Left ventricle myocardium superior (tissue), 1 donor: ENCODE data around the gene NFIA. TPM values are rescaled to one million over a fixed set of nuclear protein-coding genes. Genes with fewer than 3 reads are reported as not detected.
"Not testable (repeated sequence)": the region's sequence is repeated elsewhere in the genome, so short reads cannot be mapped to it uniquely, and the experiment has no call there.

Source experiments
- ATAC-seq: fragments of 200-7000 bp; cut with Tn5 transposase; one replicate; pipeline ENCODE4 v1.9.1; 2020; ENCODE audit warnings: mild to moderate bottlenecking, moderate library complexity
- DNase-seq: peaks from one replicate; pipeline ENCODE4 v3.0.0-alpha.2; 2020
- intact Hi-C: fragments of 100-400 bp; cut with micrococcal nuclease; formaldehyde crosslinking; loops from one replicate; pipeline ENCODE4 v1.11.0; 2022
- total RNA-seq: library from RNA; stranded (reverse); fragmentation: NEBNext Ultra II Directional; extraction: Animal tissue kit (Norgen Biotek cat#: 25700); gene quantifications from one replicate; pipeline ENCODE4 v1.2.1, GENCODE V29; 2021
- donor health status: DM: no; HTN: yes; CAD: no; lungs with severe emphysema.

Gene NFIA
- total RNA-seq, 1 donor from 2014 or later = 102 TPM

- intact Hi-C loops = loop anchor here (5.0 kb wide), 1 partner anchor 114 kb away; no protein-coding TSS in a partner anchor
- no peak for ATAC-seq
- DNase-seq = no peak
These were observed 369.2 kb downstream of the NFIA start for GRCh38 chr1:61451572-61451968.

GRCh38 chr1:61452176-61453035, 370.0 kb downstream of the NFIA start:
- no peak for ATAC-seq
- no peak for DNase-seq
- intact Hi-C loops = loop anchor here (2.0 to 5.0 kb wide), 2 partner anchors 115 to 402 kb away; no protein-coding TSS in a partner anchor

- DNase-seq (peak; percentile 88), ATAC-seq (peak; percentile 78)
- intact Hi-C loops = loop anchor here (2.0 to 5.0 kb wide), 2 partner anchors 116 to 403 kb away; no protein-coding TSS in a partner anchor
These were observed 371.0 kb downstream of the NFIA start for GRCh38 chr1:61453111-61453961.

- ATAC-seq (no peak), DNase-seq (no peak)
- intact Hi-C loops = no loop called here
These were observed 373.0 kb downstream of the NFIA start for GRCh38 chr1:61455400-61455799.

GRCh38 chr1:61457526-61458040, 375.2 kb downstream of the NFIA start:
- intact Hi-C loops = no loop called here
- DNase-seq (no peak), ATAC-seq (no peak)

- ATAC-seq (no peak), DNase-seq (no peak)
- intact Hi-C loops = no loop called here
These were observed 377.0 kb downstream of the NFIA start for GRCh38 chr1:61459345-61459744.

- intact Hi-C loops = no loop called here
- DNase-seq (no peak), ATAC-seq (no peak)
These were observed 377.8 kb downstream of the NFIA start for GRCh38 chr1:61460191-61460590.

GRCh38 chr1:61461406-61462384, 379.3 kb downstream of the NFIA start:
- ATAC-seq (no peak), DNase-seq (no peak)
- intact Hi-C loops = no loop called here

- ATAC-seq (no peak), DNase-seq (no peak)
- intact Hi-C loops = no loop called here
These were observed 380.3 kb downstream of the NFIA start for GRCh38 chr1:61462628-61463027.

- intact Hi-C loops = no loop called here
- ATAC-seq = no peak
- no peak for DNase-seq
These were observed 380.9 kb downstream of the NFIA start for GRCh38 chr1:61463220-61463619.

GRCh38 chr1:61467836-61468235, 385.5 kb downstream of the NFIA start:
- DNase-seq, ATAC-seq, intact Hi-C loops: not testable (repeated sequence)

GRCh38 chr1:61469365-61469764, 387.0 kb downstream of the NFIA start:
- DNase-seq = no peak
- intact Hi-C loops = no loop called here
- ATAC-seq = no peak

GRCh38 chr1:61472876-61473275, 390.5 kb downstream of the NFIA start:
- DNase-seq (no peak), ATAC-seq (no peak)
- intact Hi-C loops = no loop called here

GRCh38 chr1:61474269-61474817, 392.0 kb downstream of the NFIA start:
- no peak for ATAC-seq
- intact Hi-C loops = no loop called here
- DNase-seq = no peak

GRCh38 chr1:61474963-61475362, 392.6 kb downstream of the NFIA start:
- ATAC-seq (no peak), DNase-seq (no peak)
- intact Hi-C loops = no loop called here

- ATAC-seq (no peak), DNase-seq (no peak)
- intact Hi-C loops = no loop called here
These were observed 394.9 kb downstream of the NFIA start for GRCh38 chr1:61477301-61477700.

GRCh38 chr1:61480273-61480935, 398.0 kb downstream of the NFIA start:
- intact Hi-C loops = no loop called here
- ATAC-seq = no peak

GRCh38 chr1:61481315-61481715, 399.0 kb downstream of the NFIA start:
- no peak for ATAC-seq
- intact Hi-C loops = no loop called here
- no peak for DNase-seq

More at GRCh38 chr1:61480273-61480935, 398.0 kb downstream of the NFIA start:
- DNase-seq = no peak
